ENCODE data around the gene TP53BP1.

TP53BP1 gene

GRCh38 chr15:43487271-43487895 is 5.6 kb downstream of the TP53BP1 start:
- DNase-seq (ENCODE audit: low read depth), result no peak

- no peak for DNase-seq (ENCODE audit: low read depth)
Measured at GRCh38 chr15:43484455-43484854, 8.5 kb downstream of the TP53BP1 start.

GRCh38 chr15:43483297-43484128 is 9.4 kb downstream of the TP53BP1 start:
- no peak for DNase-seq (ENCODE audit: low read depth)

- no peak for DNase-seq (ENCODE audit: low read depth)
Measured at GRCh38 chr15:43473885-43474284, 19.1 kb downstream of the TP53BP1 start.

GRCh38 chr15:43471975-43472374 is 21.0 kb downstream of the TP53BP1 start:
- DNase-seq (ENCODE audit: low read depth), result no peak

GRCh38 chr15:43469867-43470266 is 23.1 kb downstream of the TP53BP1 start:
- no peak for DNase-seq (ENCODE audit: low read depth)

GRCh38 chr15:43465100-43465499 is 27.9 kb downstream of the TP53BP1 start:
- DNase-seq (ENCODE audit: low read depth), result no peak

- no peak for DNase-seq (ENCODE audit: low read depth)
Measured at GRCh38 chr15:43463998-43464397, 29.0 kb downstream of the TP53BP1 start.

GRCh38 chr15:43463507-43463906 is 29.4 kb downstream of the TP53BP1 start:
- DNase-seq (ENCODE audit: low read depth), result no peak

GRCh38 chr15:43449981-43450380 is 43.0 kb downstream of the TP53BP1 start:
- no peak for DNase-seq (ENCODE audit: low read depth)

- DNase-seq (ENCODE audit: low read depth), result no peak
Measured at GRCh38 chr15:43446344-43446743, 46.6 kb downstream of the TP53BP1 start.

- no peak for DNase-seq (ENCODE audit: low read depth)
Measured at GRCh38 chr15:43441316-43441715, 51.6 kb downstream of the TP53BP1 start.

GRCh38 chr15:43440721-43441281 is 52.2 kb downstream of the TP53BP1 start:
- DNase-seq (ENCODE audit: low read depth), result no peak

GRCh38 chr15:43439268-43439667 is 53.7 kb downstream of the TP53BP1 start:
- DNase-seq (ENCODE audit: low read depth), result no peak

GRCh38 chr15:43436395-43436794 is 56.6 kb downstream of the TP53BP1 start:
- DNase-seq (ENCODE audit: low read depth), result no peak

- no peak for DNase-seq (ENCODE audit: low read depth)
Measured at GRCh38 chr15:43434446-43434845, 58.5 kb downstream of the TP53BP1 start.

- no peak for DNase-seq (ENCODE audit: low read depth)
Measured at GRCh38 chr15:43433661-43434303, 59.2 kb downstream of the TP53BP1 start.

GRCh38 chr15:43433165-43433564 is 59.8 kb downstream of the TP53BP1 start:
- DNase-seq (ENCODE audit: low read depth), result no peak

GRCh38 chr15:43429687-43430086 is 63.3 kb downstream of the TP53BP1 start:
- DNase-seq (ENCODE audit: low read depth), result no peak

GRCh38 chr15:43423793-43424192 is 69.2 kb downstream of the TP53BP1 start:
- no peak for DNase-seq (ENCODE audit: low read depth)

GRCh38 chr15:43420876-43421275 is 72.1 kb downstream of the TP53BP1 start:
- DNase-seq (ENCODE audit: low read depth), result no peak

- DNase-seq (ENCODE audit: low read depth), result no peak
Measured at GRCh38 chr15:43420435-43420834, 72.5 kb downstream of the TP53BP1 start.

GRCh38 chr15:43414196-43414595 is 78.8 kb downstream of the TP53BP1 start:
- no peak for DNase-seq (ENCODE audit: low read depth)
